22Rv1 (cell line): ENCODE results near the gene EFCAB13.

Source experiments
- ZFX ChIP-seq: fragments of 450-650 bp; IDR thresholded peaks from 2 replicates; pipeline ENCODE4 v1.6.1; 2017; ENCODE audit warnings: antibody characterized with exemption, borderline replicate concordance
- TF ChIP-seq, protein P1 (sequence below): fragments of 450-650 bp; IDR thresholded peaks from 2 replicates; pipeline ENCODE4 v1.5.1; 2017; ENCODE audit warnings: mild to moderate bottlenecking

DNA sequence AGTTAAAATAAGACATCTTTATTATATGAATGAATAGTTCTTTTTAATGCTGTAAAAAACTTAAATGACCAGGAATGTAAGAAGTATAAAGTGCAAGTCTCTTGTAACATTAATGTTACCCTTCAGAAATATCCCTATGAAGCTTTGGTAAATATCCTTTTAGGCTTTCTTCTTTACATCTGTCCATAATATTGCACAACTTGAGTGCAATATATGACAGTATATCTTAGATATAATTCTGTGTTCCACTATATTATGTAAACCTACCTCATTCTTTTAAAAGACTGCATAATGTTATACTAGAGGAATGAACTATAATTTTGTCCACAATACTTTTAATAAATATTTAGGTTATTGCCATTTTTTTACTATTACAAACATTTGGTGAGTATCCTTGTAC is 81.1 kb downstream of the EFCAB13 start:
- TF ChIP-seq, protein P1, sequence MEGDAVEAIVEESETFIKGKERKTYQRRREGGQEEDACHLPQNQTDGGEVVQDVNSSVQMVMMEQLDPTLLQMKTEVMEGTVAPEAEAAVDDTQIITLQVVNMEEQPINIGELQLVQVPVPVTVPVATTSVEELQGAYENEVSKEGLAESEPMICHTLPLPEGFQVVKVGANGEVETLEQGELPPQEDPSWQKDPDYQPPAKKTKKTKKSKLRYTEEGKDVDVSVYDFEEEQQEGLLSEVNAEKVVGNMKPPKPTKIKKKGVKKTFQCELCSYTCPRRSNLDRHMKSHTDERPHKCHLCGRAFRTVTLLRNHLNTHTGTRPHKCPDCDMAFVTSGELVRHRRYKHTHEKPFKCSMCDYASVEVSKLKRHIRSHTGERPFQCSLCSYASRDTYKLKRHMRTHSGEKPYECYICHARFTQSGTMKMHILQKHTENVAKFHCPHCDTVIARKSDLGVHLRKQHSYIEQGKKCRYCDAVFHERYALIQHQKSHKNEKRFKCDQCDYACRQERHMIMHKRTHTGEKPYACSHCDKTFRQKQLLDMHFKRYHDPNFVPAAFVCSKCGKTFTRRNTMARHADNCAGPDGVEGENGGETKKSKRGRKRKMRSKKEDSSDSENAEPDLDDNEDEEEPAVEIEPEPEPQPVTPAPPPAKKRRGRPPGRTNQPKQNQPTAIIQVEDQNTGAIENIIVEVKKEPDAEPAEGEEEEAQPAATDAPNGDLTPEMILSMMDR: no peak
- TF ChIP-seq ZFX: no peak
